Embryonic facial prominence (tissue), 1 donor: Measurements from ENCODE around the gene ALMS1.
"Not testable (repeated sequence)": the region's sequence is repeated elsewhere in the genome, so short reads cannot be mapped to it uniquely, and the experiment has no call there.

ENCODE experiments used
- DNase-seq: peaks from one replicate; pipeline ENCODE4 v3.0.0-alpha.2; 2016; ENCODE audit errors: extremely low spot score

Gene ALMS1

DNA sequence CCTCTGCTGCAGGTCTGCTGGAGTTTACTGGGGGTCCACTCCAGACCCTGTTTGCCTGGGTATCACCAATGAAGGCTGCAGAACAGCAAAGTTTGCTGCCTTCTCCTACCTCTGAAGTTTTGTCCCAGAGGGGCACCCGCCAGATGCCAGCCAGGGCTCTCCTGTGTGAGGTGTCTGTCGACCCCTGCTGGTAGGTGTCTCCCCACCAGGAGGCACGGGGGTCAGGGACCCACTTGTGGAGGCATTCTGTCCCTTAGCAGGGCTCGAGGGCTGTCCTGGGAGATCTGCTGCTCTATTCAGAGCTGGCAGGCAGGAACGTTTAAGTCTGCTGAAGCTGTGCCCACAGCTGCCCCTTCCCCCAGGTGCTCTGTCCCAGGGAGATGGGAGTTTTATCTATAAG lies 124.8 kb downstream of the ALMS1 start:
- not testable (repeated sequence) for DNase-seq

- no peak for DNase-seq
Measured at GRCh38 chr2:73516033-73516432, 130.4 kb downstream of the ALMS1 start.

- no peak for DNase-seq
Measured at GRCh38 chr2:73528688-73529087, 143.1 kb downstream of the ALMS1 start.

DNA sequence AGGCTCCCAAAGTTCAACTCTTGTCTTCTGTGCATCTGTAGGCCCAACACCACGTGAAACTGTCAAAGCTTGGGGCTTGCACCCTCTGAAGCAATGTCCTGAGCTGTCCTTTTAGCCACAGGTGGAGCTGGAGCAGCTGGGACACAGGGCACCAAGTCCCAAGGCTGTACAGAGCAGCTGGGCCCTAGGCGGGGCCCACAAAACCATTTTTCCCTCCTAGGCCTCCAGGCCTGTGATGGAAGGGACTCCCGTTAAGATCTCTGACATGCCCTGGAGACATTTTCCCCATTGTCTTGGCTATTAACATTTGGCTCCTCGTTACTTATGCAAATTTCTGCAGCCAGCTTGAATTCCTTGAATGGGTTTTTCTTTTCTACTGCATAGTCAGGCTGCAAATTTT lies 145.1 kb downstream of the ALMS1 start:
- DNase-seq = not testable (repeated sequence)

DNA sequence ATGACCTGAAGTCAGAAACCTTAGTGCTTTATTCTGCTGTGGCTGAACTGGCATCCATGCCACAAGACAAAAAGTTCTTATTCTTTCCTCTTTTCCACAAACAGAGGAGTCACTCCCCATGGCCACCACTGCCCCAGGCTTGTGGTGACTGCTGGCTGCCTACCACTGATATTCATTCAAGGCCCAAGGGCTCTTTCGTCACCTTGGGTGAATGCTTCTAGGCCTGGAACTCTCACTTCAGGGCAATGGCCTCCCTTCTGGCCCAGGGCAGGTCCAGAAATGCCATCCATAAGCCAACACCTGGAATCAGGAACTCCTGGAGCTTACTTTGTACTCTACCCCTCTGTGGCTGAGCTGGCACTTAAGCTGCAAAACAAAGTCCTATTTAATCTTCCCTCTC lies 146.7 kb downstream of the ALMS1 start:
- no peak for DNase-seq

DNA sequence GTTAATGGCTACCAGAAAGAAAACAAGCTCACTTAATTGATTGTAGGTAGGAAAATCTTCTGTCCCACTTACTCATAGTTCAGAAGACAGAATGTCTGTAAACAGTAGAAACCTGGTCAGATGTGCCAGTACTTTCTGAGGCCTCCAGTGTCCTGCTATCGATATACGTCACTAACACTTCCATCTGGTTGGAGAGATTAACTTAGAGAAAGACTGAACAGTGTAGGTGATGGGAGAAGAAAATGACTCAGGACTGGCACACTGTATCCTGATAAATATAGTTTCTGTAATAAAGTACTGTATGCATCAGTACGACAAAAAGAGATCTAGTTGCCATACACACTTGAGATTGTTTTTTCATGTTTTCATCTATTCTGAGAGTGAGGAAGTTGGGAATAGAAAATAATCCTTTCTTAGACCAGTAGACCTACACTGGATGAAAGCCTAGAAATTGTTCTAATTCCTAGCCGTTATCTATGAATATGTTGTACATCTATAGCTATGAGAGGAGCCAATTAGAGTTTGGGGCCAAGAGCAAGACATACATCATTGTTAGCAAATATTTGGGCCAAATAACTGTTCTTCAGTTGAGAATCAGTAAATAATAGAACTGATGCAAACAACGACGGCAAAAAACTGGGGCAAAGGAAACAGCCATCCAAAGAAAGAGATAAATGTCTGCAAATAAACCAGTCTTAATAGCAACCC lies 150.7 kb downstream of the ALMS1 start:
- no peak for DNase-seq

DNA sequence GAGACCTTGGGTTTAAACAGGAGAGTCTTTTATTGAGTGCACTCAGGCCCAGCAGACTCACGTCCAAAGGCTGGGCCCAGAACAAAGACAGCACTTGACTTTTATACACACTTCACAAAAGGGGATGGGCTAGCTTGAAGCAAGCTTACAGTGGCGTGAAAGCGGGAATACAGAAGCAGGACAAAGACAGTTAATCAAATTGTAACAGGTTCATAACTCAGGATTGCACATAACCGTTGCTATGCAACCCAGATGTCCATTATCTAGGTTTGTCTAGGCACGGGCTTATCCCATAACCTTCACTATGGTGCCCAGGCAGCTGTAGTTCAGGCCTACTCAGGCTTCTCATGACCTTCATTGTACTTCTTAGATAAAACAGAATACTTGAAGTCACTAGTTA lies 175.2 kb downstream of the ALMS1 start:
- not testable (repeated sequence) for DNase-seq

GRCh38 chr2:73561422-73561821 lies 175.8 kb downstream of the ALMS1 start:
- no peak for DNase-seq

GRCh38 chr2:73564986-73565385 lies 179.3 kb downstream of the ALMS1 start:
- DNase-seq = no peak

DNA sequence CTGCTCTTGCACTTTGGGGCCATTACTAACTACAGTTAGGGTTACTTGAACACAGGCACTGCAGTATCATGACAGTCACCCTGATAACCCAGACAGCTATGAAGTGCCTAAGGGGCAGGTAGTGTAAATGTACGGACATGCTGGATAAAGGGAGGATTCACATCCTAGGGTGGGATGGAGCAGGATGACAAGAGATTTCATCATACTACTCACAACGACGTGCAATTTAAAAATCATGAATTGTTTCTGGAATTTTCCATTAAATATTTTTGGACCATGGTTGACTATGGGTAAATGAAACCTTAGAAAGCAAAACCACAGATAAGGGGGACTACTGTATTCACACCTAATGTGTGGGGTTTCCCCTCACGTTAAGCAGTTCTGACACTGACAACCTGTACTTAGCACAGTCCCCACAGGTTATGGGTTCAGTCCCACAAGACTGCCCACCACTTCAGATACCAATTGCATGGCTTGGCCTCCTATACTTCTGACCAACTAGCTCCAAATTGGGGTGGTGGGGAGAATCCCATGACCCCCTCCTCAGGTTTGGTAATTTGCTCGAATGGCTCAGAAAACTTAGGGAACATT lies 180.7 kb downstream of the ALMS1 start:
- DNase-seq = no peak

DNA sequence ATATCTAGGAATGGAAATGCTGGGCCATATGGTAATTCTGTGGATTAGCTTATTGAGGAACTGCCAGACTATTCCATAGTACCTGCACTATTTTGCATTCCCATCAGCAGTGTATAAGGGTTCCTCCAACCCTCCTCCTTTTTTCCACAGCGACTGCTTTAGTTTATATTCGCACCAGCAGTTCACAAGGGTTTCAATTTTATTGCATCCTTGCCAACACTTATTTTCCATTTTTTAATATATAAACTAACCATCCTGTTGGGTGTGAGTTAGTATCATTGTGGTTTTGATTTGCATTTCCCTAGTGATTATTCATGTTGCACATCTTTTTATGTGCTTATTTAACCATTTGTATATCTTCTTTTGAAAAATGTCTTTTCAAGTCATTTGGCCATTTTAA lies 189.6 kb downstream of the ALMS1 start:
- DNase-seq = no peak

DNA sequence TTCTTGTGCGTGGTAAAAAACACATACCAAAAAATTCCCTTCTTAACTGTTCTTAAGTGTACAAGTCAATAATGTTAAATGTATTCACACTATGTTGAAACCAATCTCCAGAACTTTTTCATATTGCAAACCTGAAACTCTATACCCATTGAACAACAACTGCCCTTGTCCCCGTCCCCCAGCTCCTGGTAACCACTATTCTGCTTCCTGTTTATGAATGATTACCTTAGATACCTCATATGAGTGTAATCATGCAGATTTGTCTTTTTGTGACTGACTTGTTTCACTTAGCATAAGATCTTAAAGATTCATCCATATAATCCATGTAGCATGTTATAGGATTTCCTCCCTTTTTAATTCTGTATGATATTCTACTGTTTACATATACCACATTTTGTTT lies 196.7 kb downstream of the ALMS1 start:
- no peak for DNase-seq

- DNase-seq = no peak
Measured at GRCh38 chr2:73588177-73588576, 202.5 kb downstream of the ALMS1 start.

- no peak for DNase-seq
Measured at GRCh38 chr2:73593680-73594079, 208.0 kb downstream of the ALMS1 start.

DNA sequence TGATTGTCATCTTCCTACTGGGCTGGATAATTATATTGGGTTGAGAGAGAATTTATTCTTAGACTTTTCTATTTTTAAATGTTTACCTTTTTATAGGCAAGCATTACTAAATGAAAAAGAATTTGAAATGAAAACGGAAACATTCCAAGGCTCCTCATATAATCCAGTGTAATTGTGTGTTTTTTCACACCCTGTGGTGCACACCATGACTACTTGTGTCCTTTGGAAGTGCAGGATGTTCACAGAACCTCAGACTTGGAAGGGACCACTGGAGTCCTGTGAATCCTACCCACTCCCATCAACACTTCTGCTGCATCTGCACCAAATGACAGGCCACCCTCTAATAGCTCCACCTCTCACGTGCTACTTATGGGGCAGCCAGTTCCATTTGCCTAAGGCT lies 208.6 kb downstream of the ALMS1 start:
- DNase-seq = no peak

- DNase-seq = no peak
Measured at GRCh38 chr2:73601780-73602179, 216.1 kb downstream of the ALMS1 start.

DNA sequence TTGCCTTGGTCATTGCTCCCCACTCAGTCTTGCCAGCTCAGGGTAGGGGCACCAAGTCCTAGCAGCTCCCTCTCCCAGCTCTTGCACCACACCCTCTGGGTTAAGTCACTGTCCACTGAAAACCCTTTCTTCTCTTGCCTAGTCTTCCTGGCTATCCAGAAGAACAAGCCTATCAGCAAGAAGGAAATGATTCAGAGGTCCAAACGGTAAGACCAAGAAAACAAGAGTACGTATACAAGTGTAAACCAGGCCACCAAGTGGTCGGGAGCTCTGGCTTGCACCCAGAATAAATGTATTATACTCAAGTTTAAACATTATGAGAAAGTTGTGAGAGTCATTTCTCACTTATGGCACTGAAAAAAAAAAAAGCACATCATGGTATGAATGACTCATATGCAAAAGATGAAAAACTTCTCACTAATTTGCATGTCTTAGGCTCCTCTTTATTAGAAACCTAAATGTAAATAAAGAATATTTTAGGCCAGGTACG lies 217.5 kb downstream of the ALMS1 start:
- DNase-seq = not testable (repeated sequence)

DNA sequence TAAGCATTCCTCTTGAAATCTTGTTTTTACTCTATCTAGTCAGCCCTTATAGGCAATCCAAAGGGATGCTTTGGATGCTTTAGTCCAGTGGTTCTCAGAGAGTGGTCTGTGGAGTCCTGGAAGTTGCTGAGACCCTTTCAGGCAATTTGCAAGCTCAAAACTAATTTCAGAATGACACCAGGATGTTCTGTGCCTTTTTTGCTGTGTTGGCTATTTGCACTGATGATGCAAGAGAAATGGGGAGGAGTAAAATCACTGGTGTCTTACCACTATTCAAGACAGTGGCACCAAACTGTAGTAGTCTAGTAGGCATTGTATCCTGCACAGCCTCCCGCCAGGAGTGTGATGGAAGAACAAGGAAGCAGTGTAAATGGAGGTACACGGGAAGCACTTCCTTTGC lies 219.0 kb downstream of the ALMS1 start:
- not testable (repeated sequence) for DNase-seq

DNA sequence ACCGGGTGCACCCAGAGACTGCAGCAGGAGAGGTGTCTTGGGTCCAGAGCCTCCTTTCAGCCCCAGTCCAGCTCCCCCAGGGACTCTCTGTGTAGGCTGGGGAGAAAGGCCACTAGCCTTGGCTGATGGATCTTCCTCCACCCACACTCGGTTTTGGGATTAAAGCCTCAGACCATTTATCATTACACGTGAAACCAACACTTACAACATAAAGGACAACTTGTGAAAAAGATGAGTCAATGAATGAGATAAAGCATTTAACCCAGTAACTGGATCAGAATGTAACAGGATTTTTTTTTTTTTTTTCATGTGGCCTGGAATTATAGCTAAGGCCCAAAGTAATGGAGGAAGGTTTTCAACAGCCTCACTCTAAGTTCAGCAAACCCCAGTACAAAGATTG lies 224.5 kb downstream of the ALMS1 start:
- DNase-seq = no peak

GRCh38 chr2:73611193-73611592 lies 225.6 kb downstream of the ALMS1 start:
- DNase-seq = no peak

DNA sequence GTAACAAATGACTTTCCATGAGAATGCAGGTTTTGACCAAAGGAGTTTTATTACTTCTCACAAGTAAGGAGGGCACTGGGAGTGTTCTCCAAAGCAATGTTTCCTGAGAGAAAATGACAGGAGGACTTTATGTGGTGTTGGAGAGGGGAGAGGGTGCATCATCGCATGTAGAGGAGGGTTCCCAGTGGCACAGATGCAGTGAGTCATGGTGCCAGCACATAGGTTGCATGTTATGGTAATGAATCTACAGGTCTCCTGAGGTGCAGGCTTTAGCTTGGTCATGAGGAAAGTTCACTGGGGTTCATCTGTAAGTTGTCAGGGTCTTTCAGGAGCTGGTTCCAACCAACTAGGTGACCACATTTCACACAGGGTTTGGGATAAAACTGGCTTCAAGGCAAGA lies 226.2 kb downstream of the ALMS1 start:
- no peak for DNase-seq

DNA sequence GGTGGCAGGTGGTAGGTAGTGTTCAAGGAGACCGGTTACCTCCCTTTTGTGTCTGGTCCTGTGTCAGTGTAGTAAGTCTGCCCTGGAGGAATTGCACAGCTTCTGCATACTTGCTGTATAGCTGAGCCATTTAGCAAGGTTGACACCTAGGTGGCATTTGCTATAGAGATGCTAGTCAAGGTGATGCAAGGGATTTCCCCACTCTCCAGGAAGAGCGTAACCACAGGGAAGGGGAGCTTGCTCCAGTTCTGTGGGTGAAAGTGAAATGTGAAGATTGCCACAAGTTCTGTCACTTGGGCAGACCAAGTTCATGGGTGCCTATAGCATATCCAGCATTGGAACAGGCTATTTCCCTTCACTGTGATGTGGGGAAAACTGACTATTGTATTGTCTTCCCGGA lies 228.5 kb downstream of the ALMS1 start:
- no peak for DNase-seq

- DNase-seq = no peak
Measured at GRCh38 chr2:73614997-73615396, 229.4 kb downstream of the ALMS1 start.

DNA sequence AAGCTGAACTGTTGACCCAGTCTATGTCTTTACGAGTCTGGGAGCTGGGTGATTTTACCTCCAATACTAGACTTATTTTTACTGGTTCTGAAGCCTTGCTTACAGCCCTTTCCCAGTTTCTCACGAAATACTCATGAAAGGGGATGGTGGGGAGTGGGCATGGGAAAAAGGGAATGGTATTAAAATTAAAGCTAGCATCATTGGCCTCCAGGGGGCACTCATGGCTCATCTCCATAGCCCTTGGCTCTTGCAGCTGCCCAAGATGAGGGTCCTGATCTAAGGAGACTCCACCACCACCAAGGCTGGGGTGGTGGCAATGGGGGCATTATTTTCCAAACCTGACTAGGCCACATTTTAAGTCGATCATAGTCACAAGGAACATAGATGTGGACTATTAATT lies 234.3 kb downstream of the ALMS1 start:
- DNase-seq = not testable (repeated sequence)
